VCaP (cell line): ENCODE measurements around the gene IRAK2.

Source experiments
- H3K27ac ChIP-seq: fragments of 450-650 bp; 2 replicates; pipeline ENCODE4 v1.5.1; 2017
- CTCF ChIP-seq: fragments of 450-650 bp; conservative IDR thresholded peaks from 2 replicates; pipeline ENCODE4 v1.5.1; 2017; ENCODE audit warnings: mild to moderate bottlenecking, moderate library complexity

IRAK2 gene

DNA sequence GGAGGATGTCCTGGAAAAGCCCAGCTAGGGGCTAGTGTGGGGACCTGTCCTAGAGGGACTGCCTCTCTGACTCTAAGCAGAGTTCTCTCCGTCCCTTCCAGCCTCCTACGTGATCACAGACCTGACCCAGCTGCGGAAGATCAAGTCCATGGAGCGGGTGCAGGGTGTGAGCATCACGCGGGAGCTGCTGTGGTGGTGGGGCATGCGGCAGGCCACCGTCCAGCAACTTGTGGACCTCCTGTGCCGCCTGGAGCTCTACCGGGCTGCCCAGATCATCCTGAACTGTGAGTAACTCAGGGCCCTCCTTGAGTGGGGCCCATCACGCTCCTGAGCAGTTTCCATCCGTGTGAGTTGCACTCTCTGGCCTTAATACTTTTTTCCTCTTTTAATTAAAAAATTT, 13.0 kb downstream of the IRAK2 start:
- TF ChIP-seq CTCF = no peak

DNA sequence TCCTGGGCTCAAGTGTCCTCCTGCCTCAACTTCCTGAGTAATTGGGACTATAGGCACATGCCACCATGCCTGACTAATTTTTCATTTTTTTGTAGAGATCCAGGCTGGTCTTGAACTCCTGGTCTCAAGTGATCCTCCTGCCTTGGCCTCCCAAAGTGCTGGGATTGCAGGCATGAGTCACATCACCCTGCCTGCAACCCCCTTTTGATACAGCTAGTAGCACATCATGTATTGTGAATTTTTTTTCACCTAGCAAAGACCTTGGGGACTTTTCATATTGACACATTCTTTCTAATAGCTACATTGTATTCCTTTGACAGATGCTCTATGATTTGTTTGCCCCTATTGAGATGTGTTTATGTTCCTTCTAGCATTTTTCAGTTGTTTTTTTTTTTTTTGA, 14.2 kb downstream of the IRAK2 start:
- H3K27ac ChIP-seq = no peak overlapping the region

More for the DNA sequence above, 13.0 kb downstream of the IRAK2 start:
- no peak overlapping the region for H3K27ac ChIP-seq

GRCh38 chr3:10180289-10180688, 15.6 kb downstream of the IRAK2 start:
- no peak overlapping the region for H3K27ac ChIP-seq
- TF ChIP-seq CTCF = no peak

More for the DNA sequence above, 14.2 kb downstream of the IRAK2 start:
- no peak for TF ChIP-seq CTCF

- no peak overlapping the region for H3K27ac ChIP-seq
- TF ChIP-seq CTCF = no peak
Observed at GRCh38 chr3:10180738-10181295, 16.1 kb downstream of the IRAK2 start.

GRCh38 chr3:10182950-10183349, 18.2 kb downstream of the IRAK2 start:
- TF ChIP-seq CTCF = no peak
- no peak overlapping the region for H3K27ac ChIP-seq

- H3K27ac ChIP-seq = no peak overlapping the region
- TF ChIP-seq CTCF = no peak
Observed at GRCh38 chr3:10184250-10184649, 19.5 kb downstream of the IRAK2 start.

- no peak overlapping the region for H3K27ac ChIP-seq
- TF ChIP-seq CTCF = no peak
Observed at GRCh38 chr3:10185804-10186762, 21.4 kb downstream of the IRAK2 start.
